ENCODE results near the gene C1RL.

Gene C1RL

GRCh38 chr12:7091660-7092228 is 17.3 kb downstream of the C1RL start:
- DNase-seq, result no peak

GRCh38 chr12:7091171-7091570 is 17.8 kb downstream of the C1RL start:
- no peak for DNase-seq

GRCh38 chr12:7090222-7090998 is 18.6 kb downstream of the C1RL start:
- no peak for DNase-seq

- DNase-seq, result no peak
Measured at GRCh38 chr12:7089196-7089871, 19.7 kb downstream of the C1RL start.

- no peak for DNase-seq
Measured at GRCh38 chr12:7083125-7083524, 25.9 kb downstream of the C1RL start.

- no peak for DNase-seq
Measured at GRCh38 chr12:7081037-7081436, 28.0 kb downstream of the C1RL start.

GRCh38 chr12:7079826-7080125 is 29.2 kb downstream of the C1RL start:
- no peak for DNase-seq

- DNase-seq, result no peak
Measured at GRCh38 chr12:7078163-7078562, 30.9 kb downstream of the C1RL start.

- no peak for DNase-seq
Measured at GRCh38 chr12:7076493-7076892, 32.5 kb downstream of the C1RL start.

- no peak for DNase-seq
Measured at GRCh38 chr12:7075939-7076338, 33.1 kb downstream of the C1RL start.

- peak in 1 of 2 donors; percentile 5 for DNase-seq
Measured at GRCh38 chr12:7075518-7075917, 33.5 kb downstream of the C1RL start.

- DNase-seq, result peak in 1 of 2 donors; percentile 59
Measured at GRCh38 chr12:7073946-7074345, 35.1 kb downstream of the C1RL start.

- no peak for DNase-seq
Measured at GRCh38 chr12:7072554-7072953, 36.5 kb downstream of the C1RL start.

GRCh38 chr12:7072035-7072434 is 37.0 kb downstream of the C1RL start:
- no peak for DNase-seq

- DNase-seq, result no peak
Measured at GRCh38 chr12:7069386-7069785, 39.6 kb downstream of the C1RL start.

- DNase-seq, result no peak
Measured at GRCh38 chr12:7068994-7069346, 40.0 kb downstream of the C1RL start.

- DNase-seq, result peak in 1 of 2 donors; percentile 85
Measured at GRCh38 chr12:7068240-7068993, 40.6 kb downstream of the C1RL start.

- DNase-seq, result no peak
Measured at GRCh38 chr12:7067096-7067495, 41.9 kb downstream of the C1RL start.

GRCh38 chr12:7066596-7066995 is 42.4 kb downstream of the C1RL start:
- DNase-seq, result no peak

- no peak for DNase-seq
Measured at GRCh38 chr12:7065073-7065623, 43.9 kb downstream of the C1RL start.

GRCh38 chr12:7064516-7064915 is 44.5 kb downstream of the C1RL start:
- DNase-seq, result no peak

- DNase-seq, result no peak
Measured at GRCh38 chr12:7061596-7061995, 47.4 kb downstream of the C1RL start.

GRCh38 chr12:7061138-7061537 is 47.9 kb downstream of the C1RL start:
- no peak for DNase-seq
